Measurements from ENCODE around the gene SEPTIN5.
A peak's percentile ranks its signal among the peaks of the same experiment; 100 is the strongest.
"Not testable (repeated sequence)": the region's sequence is repeated elsewhere in the genome, so short reads cannot be mapped to it uniquely, and the experiment has no call there.

The SEPTIN5 gene

DNA sequence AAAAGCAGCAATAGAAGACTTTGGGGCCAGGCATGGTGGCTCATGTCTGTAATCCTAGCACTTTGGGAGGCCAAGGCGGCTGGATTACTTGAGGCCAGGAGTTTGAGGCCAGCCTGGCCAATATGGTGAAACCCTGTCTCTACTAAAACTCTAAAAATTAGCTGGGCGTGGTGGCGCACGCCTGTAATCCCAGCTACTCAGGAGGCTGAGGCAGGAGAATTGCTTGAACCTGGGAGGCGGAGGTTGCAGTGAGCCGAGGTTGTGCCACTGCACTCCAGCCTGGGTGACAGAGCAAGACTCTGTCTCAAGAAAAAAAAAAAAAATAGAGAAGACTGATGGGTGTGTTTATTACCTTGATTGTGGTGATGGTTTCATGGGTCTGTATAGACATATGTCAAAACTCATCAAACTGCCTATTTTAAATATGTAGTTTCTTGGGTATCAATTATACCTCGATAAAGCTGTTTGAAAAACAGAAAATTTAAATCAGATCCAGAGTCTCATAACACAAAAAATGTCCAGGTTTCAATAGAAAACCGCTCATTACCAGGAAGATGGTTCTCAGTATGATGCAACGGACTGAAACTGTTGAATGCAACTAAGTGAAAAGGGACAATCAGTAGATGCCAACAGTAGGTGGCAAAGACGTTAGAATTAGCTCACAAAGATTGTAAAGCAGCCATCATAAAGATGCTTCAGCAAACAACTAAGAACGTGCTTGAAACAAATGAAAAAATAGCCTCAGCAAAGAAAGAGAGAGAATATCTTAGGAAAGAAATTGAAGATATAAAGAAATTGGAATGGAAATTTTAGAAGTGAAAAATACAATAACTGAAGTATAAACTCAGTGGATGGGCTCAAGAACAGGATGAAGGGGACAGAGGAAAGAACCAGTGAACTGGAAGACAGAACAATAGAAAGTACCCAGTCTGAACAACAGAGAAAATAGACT lies 33.1 kb upstream of the SEPTIN5 start:
- no peak for DNase-seq (ENCODE audit: low spot score)

DNA sequence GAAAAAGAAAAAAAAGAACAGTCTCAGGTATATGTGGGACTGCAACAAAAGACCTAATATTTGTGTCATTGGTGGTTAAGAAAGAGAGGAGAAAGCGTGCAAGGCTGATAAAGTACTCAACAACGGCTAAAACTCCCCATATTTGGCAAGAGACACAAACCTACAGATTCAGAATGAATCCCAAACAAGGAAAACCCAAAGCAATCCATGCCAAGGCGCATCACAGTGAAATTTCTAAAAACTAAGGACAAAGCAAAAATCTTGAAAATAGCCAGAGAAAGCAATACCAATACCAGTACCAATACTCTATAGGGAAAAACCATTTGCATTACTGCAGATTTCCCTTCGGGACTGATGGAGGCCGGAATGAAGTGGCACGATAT lies 32.4 kb upstream of the SEPTIN5 start:
- DNase-seq (ENCODE audit: low spot score) = no peak

DNA sequence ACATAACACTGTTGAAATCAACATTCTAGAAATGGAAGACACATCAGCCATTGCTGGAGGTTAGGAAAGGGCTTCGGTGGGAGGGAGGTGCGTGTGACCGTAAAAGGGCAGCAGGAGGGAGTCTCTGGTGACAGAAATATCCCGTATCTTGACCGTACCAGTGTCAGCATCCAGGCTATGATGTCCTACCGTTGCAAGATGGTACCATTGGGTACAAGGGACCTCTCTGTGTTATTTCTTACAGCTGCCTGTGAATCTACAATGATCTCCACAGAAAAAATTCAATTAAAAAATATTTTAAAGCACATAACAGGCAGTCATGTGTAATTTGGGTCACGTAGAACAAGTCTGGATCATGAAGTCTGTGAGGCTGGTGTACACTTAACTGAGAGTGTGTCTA lies 27.4 kb upstream of the SEPTIN5 start:
- DNase-seq (ENCODE audit: low spot score) = no peak

DNA sequence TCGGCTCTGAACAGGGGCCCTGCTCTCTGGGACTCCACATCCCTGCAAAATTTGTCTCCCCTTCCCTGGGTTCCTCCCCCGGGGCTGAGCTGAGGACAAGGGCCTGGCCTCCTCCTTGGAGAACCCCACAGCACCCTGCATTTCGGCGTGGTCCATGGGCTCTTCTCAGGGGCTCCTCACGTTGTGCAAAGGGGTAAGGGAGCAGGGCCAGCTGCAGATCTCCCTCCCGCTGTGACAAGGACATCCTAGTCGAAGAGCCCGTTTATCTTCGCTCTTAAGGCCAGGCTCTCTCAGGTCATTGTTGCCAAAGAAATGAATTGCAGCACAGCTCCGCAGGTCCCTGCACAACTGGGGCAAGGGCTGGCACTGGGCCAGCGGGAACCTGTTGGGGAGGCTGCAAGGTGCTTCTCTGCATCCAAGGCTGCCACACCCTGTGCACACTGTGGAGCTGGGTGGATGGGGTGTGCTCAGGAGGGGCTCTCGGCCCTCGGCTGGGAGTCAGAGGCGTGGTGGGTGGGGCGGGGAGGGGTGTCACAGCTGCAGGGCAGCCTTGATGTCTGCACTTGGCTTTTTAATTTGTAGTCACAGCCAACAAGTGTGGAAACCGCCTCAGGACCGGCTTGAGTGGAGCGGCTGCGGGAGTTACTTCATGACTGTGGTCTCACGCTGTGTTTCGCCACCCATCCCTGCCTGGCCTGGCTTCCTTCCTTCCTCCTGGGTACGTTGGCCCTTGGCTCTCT lies 26.6 kb upstream of the SEPTIN5 start:
- DNase-seq (ENCODE audit: low spot score) = peak; percentile 26

DNA sequence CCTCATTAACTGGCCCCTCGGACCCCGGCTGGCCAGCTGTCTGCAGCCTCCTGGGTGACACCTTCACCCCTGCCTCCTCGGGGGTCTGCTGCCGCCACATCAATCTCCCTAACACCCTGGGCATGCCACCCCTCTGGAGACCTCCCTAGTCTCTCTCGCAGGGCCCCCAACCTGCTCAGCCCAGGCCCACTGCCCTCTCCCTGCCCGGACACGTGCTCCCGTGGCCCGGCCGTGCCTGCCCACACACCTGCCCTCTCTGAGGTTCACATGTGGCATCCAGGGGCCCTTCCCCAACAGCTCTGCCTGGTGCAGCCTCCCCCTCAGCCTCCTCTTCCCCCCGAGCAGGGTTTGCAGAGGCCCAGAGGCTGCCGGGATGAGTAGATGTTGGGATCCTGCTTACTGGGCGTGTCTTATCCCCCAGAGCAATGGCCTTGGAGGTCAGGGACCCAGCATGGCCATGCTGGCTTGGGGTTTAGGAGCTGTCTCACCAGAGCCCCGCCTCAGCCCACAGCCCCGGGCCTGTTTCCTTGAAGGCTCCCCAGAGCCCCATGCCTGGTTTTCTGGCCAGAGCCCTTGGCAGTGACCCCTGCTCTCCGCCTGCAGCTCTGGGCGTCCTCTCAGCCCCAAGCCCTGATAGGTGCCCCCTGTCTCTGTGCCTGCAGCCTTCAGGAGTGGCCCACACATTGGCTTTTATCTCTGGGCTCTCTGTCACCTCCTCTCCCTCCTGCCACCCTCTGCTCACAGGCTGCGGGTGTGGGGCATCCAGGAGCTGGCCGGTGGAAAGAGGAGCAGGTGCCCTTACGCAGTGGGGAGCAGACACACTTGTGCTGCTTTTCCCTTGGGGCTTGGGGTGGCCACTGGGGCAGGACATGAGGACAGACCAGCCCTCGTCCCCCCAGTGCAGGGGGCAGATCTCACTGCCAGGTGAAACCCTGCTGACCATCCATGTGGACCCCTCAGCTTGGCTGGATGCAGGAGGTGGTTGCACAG lies 25.7 kb upstream of the SEPTIN5 start:
- DNase-seq (ENCODE audit: low spot score) = peak; percentile 20

DNA sequence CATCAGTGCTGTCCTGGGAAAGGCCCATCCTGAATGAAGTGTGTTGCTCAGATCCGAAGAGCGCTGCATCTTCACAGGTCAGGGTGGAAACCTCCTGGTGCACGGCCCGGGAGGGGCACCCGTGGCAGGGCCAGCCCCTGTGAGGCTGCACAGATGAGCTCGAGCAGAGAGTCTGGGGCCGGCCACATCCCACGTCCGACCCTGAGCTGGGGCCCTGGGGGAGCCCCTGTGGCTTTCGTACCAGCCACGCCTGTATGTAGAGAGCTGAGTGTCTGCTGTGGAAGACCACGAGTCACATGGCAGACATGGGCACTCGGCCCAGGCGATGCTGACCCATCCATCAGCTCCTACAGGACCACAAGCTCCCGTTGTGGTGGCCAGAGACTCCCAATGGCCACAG lies 24.9 kb upstream of the SEPTIN5 start:
- peak; percentile 19 for DNase-seq (ENCODE audit: low spot score)

DNA sequence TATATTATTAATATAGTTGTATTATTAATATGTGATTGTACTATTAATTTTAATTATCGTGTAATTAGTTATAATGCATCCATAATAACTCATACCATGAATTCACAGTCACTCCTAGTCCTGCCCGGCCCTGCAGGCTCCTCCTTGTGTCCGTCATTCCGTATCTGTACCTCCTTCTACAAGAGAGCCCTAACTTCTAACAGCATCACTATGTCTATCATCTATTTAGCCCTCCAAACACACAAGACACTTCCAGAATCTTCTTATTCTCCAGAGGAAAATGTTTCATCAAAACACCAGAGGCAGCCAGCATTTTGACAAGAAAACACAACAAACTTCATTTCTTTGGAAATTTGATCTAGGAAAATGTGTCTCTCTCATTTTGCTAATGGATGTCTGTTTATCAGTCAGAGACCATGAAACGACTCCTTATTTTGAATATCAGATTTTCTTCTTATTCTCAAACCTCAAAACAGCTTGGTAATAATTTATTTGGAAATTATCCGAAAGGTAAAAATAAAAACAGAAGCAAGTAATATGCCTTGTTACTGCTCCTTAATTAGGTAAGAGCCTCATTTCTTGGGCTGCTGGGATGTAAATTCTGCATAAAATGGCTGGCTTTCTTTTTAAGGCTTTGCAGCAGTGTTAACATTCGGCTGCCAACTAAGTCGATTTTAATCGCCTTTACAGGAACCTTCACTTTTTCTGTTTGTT lies 23.1 kb upstream of the SEPTIN5 start:
- no peak for DNase-seq (ENCODE audit: low spot score)

DNA sequence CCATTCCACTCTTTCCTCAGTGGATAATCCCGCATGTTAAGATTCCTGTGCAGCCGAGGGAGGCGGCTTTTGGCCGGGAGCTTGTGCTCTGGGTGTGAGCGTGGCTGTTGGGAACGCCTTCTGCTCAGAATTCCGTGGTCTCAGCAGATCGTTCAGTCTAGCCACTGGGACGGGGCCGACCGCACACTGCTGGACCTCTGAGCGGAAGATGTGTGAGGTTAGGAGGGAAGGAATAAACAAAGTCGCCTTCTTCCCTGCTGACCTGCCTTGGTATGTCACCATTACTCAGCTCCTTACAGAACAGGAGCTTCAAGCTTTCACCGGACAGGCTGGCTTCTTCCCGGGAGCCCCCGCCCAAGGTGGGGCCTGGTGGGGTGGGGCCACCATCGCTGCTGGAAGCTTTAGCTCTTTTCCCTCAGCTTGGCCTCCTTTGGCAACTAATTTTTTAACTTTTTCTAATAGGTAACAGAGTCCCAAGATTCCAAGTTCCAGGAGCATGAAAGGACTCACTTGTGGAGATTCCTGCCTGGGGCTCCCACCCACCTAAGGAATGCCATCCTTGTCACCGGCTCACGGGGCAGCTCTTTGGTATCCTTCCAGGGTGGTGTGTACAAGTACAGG lies 22.5 kb upstream of the SEPTIN5 start:
- peak; percentile 35 for DNase-seq (ENCODE audit: low spot score)

DNA sequence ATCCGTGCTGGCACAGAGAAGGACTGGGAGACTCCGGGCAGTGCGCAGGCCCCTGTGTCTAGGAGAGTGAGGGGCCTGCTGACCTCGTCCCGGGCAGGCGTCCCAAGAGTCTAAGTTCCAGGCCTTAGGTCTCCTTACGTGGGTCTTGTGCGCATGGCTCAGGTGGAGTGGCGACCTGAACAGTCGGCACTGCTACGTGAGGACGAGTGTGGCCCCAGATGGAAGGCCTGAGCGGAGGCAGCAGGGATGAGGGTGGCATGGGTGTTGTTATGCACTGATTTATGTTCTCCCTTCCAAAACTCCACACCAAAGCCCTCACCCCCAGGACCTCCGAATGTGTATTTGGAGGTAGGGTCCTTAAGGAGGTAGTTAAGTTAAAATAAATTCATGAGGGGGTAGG lies 20.7 kb upstream of the SEPTIN5 start:
- DNase-seq (ENCODE audit: low spot score) = no peak

DNA sequence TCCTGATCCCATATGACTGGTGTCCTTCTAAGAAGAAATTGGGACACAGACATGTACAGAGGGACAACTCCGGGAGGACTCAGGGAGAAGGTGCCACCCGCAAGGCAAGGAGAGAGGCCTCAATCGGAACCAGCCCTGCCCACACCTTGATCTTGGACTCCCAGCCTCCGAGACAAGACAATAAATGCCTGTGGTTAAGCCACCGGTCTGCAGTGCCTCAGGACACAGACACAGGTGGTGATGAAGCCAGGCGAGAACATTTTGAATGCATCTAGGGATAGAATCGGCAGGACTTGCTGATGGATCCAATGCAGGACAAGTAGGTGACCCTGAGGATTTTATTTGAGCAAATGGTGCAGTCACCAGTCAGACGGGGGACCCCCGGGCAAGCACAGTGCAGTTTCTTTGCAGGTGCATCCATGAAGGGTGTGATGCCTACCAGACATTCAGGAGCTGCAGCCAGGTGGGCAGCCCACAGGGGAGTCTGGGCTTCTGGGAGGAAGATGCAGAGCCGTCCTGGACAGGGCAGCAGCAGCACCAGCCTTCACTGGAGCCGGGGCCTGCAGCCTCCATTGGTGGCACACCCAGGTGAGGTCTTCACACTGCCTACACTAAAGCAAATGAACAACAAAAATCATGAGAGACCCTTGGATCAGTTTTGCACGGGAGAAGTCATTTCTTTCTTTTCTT lies 20.2 kb upstream of the SEPTIN5 start:
- no peak for DNase-seq (ENCODE audit: low spot score)

DNA sequence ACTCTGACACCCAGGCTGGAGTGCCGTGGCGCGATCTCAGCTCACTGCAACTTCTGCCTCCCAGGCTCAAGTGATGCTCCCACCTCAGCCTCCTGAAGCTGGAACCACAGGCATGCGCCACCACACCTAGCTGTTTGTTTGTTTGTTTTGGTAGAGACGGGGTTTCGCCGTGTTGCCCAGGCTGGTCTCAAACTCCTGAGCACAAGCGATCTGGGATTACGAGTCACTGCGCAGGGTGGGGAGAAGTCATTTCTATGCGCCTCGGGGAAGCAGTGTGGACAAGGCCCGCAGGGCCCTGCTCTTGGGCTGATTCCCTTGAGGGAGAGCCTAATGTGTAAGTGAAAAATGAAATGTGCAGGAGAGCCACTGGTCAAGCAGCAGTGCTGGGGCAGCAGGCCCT lies 19.6 kb upstream of the SEPTIN5 start:
- no peak for DNase-seq (ENCODE audit: low spot score)

DNA sequence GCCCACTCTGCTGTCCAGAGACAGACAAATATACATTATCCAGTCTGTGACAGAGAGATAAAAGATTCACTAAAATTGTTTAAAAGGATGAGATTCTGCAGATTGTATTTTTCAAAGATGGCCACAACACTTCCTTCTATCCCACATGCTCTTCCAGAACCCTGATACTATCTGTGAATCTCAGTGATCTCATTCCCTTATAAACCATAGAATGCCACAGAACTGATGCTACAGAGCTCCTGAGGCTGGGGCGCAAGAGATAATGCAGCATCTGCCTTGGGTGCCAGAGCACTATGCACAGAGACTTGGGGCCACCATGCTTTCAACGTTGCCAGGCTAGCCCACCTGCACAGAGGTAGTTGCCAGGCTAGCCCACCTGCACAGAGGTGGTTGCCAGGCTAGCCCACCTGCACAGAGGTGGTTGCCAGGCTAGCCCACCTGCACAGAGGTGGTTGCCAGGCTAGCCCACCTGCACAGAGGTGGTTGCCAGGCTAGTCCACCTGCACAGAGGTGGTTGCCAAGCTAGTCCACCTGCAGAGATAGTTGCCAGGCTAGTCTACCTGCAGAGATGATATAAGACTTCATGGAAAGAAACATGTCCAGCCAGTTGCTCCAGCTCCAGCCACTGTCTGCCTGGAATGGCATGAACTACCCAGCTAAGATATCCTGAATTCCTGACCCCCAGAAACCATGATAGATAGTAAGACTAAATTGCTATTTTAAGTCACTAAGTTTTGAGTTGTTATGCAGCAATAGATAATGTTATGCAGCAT lies 17.6 kb upstream of the SEPTIN5 start:
- DNase-seq (ENCODE audit: low spot score) = no peak

DNA sequence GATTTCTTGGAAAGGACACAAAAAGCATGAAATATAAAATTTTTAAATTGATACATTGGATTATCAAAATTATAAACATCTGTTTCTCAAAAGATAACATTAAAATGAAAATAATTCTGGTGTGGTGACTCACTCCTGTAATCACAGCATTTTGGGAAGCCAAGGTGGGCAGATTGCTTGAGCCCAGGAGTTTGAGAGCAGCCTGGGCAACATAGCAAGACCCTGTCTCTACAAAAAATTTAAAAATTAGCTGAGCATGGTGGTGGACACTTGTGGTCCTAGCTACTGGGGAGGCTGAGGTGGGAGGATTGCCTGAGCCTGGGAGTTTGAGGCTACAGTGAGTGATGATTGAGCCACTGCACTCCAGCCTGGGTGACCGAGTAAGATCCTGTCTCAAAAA lies 16.4 kb upstream of the SEPTIN5 start:
- DNase-seq (ENCODE audit: low spot score) = not testable (repeated sequence)

DNA sequence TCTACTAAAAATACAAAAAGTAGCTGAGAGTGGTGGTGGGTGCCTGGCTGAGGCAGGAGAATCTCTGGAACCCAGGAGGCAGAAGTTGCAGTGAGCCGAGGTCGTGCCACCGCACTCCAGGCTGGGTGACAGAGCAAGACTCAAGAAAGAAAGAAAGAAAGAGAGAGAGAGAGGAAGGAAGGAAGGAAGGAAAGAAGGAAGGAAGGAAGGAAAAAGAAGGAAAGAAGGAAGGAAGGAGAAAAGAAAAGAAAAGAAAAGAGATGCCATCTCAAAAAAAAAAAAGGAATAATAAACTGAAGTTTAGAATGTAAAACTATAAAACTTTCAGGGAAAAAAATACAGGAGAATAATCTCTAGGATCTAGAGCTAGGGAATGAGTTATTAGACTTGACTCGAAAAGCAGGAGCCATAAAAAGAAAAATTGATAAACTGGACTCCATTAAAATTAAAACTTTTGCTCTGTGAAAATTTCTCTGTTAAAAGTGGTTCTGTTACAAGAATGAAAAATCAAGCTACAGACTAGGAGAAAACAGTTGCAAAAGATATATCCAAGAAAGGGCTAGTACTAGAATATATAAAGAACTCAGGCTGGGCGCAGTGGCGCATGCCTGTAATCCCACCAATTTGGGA lies 13.4 kb upstream of the SEPTIN5 start:
- no peak for DNase-seq (ENCODE audit: low spot score)

DNA sequence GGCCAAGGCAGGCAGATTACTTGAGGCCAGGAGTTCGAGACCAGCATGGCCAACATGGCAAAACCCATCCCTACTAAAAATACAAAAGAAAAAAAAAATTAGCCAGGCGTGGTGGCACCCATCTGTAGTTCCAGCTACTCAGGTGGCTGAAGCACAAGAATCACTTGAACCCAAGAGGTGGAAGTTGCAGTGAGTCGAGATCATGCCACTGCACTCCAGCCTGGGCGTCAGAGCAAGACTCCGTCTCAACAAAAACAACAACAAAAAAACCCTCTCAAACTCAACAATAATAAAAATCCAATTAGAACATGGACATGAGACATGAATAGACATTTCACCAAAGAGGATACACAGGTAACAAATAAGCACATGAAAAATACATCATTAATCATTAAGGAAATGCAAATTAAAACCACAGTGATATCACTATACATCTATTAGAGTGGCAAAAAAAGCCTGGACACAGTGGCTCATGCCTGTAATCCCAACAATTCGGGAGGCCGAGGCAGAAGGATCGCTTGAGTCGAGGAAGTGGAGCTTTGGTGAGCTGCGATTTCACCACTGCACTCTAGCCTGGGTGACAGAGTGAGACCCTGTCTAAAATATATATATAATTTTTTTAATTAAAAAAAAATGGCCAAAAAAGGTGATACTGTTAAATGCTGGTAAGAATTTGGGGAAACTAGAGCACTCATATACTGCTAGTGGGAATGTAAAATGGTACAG lies 12.7 kb upstream of the SEPTIN5 start:
- no peak for DNase-seq (ENCODE audit: low spot score)

DNA sequence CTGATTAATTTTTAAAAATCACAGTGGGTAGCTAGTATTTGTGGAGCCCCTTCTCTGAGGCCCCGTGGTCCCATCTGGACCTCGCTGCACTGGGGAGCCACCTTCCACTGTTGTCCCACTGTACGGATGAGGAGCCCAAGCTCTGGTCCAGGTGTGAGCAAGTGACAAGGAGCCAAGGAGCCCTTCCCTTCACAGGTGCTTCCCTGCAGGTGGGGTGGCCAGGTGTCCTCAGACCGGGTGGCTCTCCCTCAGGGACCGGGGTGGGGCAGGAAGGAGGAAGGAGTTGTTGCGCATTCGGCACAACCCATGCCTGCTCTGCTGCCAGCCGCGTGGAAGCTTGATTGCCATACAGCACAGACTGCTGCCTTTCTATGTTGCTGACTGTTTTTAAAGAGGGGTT lies 10.4 kb upstream of the SEPTIN5 start:
- no peak for DNase-seq (ENCODE audit: low spot score)

DNA sequence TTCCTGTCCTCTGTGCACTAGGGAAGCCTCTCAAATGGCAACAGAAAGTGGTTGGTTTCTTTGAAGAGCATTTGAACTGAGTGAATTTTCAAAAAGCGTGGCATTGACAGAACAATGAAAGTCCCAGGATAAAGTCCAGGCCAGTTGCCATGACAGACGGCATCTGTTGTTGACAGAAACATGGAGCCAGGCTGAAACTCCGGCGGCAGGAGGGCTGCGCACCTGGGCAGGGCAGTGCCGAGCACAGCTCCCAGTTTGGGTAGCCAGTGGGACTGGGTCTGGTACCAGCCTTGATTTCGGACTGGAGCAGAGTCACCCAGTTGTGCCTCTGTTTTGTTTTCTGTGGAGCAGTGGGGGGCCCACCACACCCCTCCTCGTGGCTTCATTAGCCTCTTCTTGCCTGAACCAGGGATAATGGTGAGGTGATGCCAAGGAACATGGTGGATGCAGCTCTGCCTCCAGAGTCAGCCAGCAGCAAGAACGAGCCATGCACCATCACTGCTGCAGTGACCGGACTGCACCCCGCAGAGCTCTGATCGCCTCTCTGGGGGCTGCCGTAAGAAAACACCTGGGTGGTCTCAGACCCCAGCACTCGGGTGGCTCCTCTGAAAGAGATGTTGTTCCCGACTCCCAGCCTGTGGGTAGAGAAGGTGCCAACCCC lies 9.8 kb upstream of the SEPTIN5 start:
- no peak for DNase-seq (ENCODE audit: low spot score)
